Endodermal cell (in vitro differentiated cells): ENCODE measurements around the gene SCD5. TPM values are rescaled to one million over a fixed set of nuclear protein-coding genes. Genes with fewer than 3 reads are reported as not detected.
"Not testable (repeated sequence)": the region's sequence is repeated elsewhere in the genome, so short reads cannot be mapped to it uniquely, and the experiment has no call there.

Experiments used
- DNase-seq: peaks from one replicate; pipeline ENCODE4 v3.0.0-alpha.2; 2017
- H3K27ac ChIP-seq: 2 replicates; pipeline ENCODE4 v1.5.1; 2013; ENCODE audit warnings: mild to moderate bottlenecking, low read depth, low read length, moderate library complexity
- H3K27me3 ChIP-seq: 2 replicates; pipeline ENCODE4 v1.6.1; 2013; ENCODE audit warnings: mild to moderate bottlenecking, low read length, moderate library complexity; ENCODE audit not compliant: insufficient read depth, control insufficient read depth, poor library complexity, severe bottlenecking
- H3K36me3 ChIP-seq: 2 replicates; pipeline ENCODE4 v1.7.0; 2013; ENCODE audit warnings: mild to moderate bottlenecking, low read length, moderate library complexity; ENCODE audit not compliant: control insufficient read depth, insufficient read depth
- H3K4me1 ChIP-seq: one replicate; pipeline ENCODE4 v1.7.0; 2013; ENCODE audit warnings: low read length; ENCODE audit not compliant: control insufficient read depth, insufficient read depth
- H3K4me3 ChIP-seq: 2 replicates; pipeline ENCODE4 v1.5.1; 2013; ENCODE audit warnings: mild to moderate bottlenecking, low read length, moderate library complexity
- H3K9ac ChIP-seq: 2 replicates; pipeline ENCODE4 v1.6.1; 2013; ENCODE audit warnings: mild to moderate bottlenecking, low read length, moderate library complexity; ENCODE audit not compliant: poor library complexity, severe bottlenecking; ENCODE audit errors: extremely low read depth
- H3K9me3 ChIP-seq: 2 replicates; pipeline ENCODE4 v1.6.1; 2013; ENCODE audit warnings: mild to moderate bottlenecking, low read length, moderate library complexity; ENCODE audit not compliant: control insufficient read depth
- H3K27ac Mint-ChIP-seq: 2 replicates; pipeline ENCODE4 v1.8.0; 2020; ENCODE audit warnings: mixed read lengths
- H3K27me3 Mint-ChIP-seq: 2 replicates; pipeline ENCODE4 v1.8.0; 2021; ENCODE audit warnings: mild to moderate bottlenecking, mixed read lengths; ENCODE audit not compliant: insufficient read depth
- H3K36me3 Mint-ChIP-seq: 2 replicates; pipeline ENCODE4 v1.8.0; 2020; ENCODE audit warnings: low read depth, mixed read lengths
- H3K4me1 Mint-ChIP-seq: 2 replicates; pipeline ENCODE4 v1.8.0; 2020; ENCODE audit warnings: mixed read lengths
- H3K4me3 Mint-ChIP-seq: 2 replicates; pipeline ENCODE4 v1.8.0; 2020; ENCODE audit warnings: mild to moderate bottlenecking, moderate library complexity, mixed read lengths
- H3K9me3 Mint-ChIP-seq: 2 replicates; pipeline ENCODE4 v1.8.0; 2020; ENCODE audit warnings: mild to moderate bottlenecking, mixed read lengths
- WGBS, 2 experiments: methylation state at CpG; one replicate each; pipeline versions ENCODE4 v1.1.5 to v1.1.7; 2013; ENCODE audit warnings: missing lambda C conversion rate in 2 of 2, mixed read lengths in 1 of 2; ENCODE audit not compliant: insufficient coverage in 1 of 2, insufficient read length in 1 of 2; 5-methylcytosine and 5-hydroxymethylcytosine counted together
- total RNA-seq, 2 donors: library from RNA; stranded (reverse); fragmentation: NEBNext Ultra II Directional in 1 of 2; extraction: Animal tissue kit (Norgen Biotek cat#: 25700) in 1 of 2; gene quantifications; 2 replicates in 1 of 2; 3 replicates in 1 of 2; pipeline ENCODE4 v1.2.1, GENCODE V29; 2021
- TF ChIP-seq, protein P1 (sequence below): fragments of 200-600 bp; sonication (generic); conservative IDR thresholded peaks from 2 replicates; pipeline ENCODE4 v1.5.0; 2021; ENCODE audit warnings: antibody characterized with exemption, mild to moderate bottlenecking

The SCD5 gene
- total RNA-seq, 2 donors from 2014 or later, result 3.2 to 5.2 TPM

DNA sequence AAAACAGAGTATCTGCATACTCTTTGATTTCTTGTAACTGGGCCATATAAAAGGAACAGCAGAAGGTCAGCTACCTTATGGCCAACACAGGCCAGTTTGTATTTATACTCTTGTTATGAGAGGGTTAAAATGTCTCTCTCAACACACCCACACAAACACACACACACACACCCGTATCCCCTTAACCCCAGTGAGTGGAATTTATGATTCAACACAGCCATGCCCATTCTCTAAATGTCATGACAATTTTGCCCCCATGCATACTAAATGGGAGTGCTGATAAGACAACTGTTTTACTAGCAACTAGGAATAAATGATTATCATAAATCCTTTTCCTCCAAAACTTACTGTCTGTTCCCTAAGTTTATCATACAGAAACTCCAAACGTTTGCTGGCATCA, 22.1 kb upstream of the SCD5 start:
- Mint-ChIP-seq H3K4me1 (no peaks in the 10 kb centered on the region), H3K36me3 (peaks cover 74% of the 10 kb centered on the region), H3K27ac (no peak overlapping the region), H3K4me3 (no peak overlapping the region), H3K9me3 (no peaks in the 10 kb centered on the region), H3K27me3 (no peaks in the 10 kb centered on the region)
- Histone ChIP-seq H3K27me3 (no peaks in the 10 kb centered on the region), H3K27ac (no peak overlapping the region), H3K4me3 (no peak overlapping the region), H3K36me3 (peaks cover 77% of the 10 kb centered on the region), H3K9me3 (no peaks in the 10 kb centered on the region), H3K9ac (no peak overlapping the region), H3K4me1 (no peaks in the 10 kb centered on the region)
- DNase-seq, result no peak
- TF ChIP-seq, protein P1, sequence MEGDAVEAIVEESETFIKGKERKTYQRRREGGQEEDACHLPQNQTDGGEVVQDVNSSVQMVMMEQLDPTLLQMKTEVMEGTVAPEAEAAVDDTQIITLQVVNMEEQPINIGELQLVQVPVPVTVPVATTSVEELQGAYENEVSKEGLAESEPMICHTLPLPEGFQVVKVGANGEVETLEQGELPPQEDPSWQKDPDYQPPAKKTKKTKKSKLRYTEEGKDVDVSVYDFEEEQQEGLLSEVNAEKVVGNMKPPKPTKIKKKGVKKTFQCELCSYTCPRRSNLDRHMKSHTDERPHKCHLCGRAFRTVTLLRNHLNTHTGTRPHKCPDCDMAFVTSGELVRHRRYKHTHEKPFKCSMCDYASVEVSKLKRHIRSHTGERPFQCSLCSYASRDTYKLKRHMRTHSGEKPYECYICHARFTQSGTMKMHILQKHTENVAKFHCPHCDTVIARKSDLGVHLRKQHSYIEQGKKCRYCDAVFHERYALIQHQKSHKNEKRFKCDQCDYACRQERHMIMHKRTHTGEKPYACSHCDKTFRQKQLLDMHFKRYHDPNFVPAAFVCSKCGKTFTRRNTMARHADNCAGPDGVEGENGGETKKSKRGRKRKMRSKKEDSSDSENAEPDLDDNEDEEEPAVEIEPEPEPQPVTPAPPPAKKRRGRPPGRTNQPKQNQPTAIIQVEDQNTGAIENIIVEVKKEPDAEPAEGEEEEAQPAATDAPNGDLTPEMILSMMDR, result no peak
- WGBS, 2 experiments, result 90% methylated on average over 2 of the region's 2 CpGs; no CpG with 5 or more reads in 1 of the 2 experiments

DNA sequence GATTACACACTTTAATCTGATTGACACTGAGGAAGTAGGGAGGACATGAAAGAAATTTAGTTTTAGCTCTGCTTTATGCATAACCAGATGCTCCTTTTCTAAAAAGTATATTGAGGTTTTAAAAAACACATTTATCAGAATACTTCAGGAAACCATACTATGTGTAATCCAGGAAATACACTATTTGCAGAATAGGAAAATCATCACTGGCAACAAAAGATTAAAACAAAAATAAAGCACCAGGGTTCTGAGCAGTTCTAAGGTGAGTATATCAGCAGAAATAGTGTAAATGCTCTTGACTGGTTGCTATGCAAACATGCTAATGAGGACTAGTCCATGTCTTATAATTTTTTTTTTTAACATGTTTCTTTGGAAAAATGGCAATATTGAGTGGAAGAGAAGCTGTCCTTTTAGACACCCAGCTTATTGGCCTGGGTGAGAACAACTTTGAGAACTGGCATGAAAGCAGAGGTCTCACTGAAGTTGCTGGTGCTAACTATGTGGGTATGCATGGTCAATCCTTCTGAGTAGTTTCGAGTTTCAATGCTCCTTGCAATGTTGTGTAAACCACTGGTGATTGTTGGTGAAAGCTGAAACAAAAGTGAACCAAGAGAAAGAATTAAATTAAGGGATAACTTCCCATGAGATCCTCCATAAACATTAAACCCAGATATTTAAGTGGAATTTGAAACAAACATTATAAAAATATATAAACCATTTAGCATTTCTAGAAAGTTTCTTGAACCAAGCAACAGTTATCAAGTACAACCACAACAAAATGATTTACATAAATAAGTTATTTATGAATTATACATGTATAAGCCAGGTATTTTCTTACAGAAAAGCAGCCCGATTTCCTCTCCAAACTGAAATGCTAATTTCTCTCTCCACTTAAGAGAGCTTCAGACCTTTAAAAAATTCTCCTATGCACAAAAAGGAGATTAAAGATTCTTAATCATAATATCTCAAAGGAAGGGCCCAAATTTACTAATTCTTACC, 20.4 kb upstream of the SCD5 start:
- H3K27me3 Mint-ChIP-seq, result peaks cover under 1% of the 10 kb centered on the region
- no peaks in the 10 kb centered on the region for H3K9me3 Mint-ChIP-seq
- no peaks in the 10 kb centered on the region for H3K4me1 ChIP-seq
- DNase-seq, result no peak
- TF ChIP-seq, protein P1, result no peak
- no peaks in the 10 kb centered on the region for H3K27me3 ChIP-seq
- H3K36me3 Mint-ChIP-seq, result peaks cover 60% of the 10 kb centered on the region
- peaks cover 62% of the 10 kb centered on the region for H3K36me3 ChIP-seq
- no peak overlapping the region for H3K9ac ChIP-seq
- no peaks in the 10 kb centered on the region for H3K9me3 ChIP-seq
- 92 to 100% methylated on average over 1 to 2 of the region's 2 CpGs for WGBS, 2 experiments
- no peak overlapping the region for H3K4me3 ChIP-seq
- peaks cover 14% of the 10 kb centered on the region for H3K4me1 Mint-ChIP-seq
- H3K4me3 Mint-ChIP-seq, result no peak overlapping the region
- no peak overlapping the region for H3K27ac Mint-ChIP-seq
- no peak overlapping the region for H3K27ac ChIP-seq

DNA sequence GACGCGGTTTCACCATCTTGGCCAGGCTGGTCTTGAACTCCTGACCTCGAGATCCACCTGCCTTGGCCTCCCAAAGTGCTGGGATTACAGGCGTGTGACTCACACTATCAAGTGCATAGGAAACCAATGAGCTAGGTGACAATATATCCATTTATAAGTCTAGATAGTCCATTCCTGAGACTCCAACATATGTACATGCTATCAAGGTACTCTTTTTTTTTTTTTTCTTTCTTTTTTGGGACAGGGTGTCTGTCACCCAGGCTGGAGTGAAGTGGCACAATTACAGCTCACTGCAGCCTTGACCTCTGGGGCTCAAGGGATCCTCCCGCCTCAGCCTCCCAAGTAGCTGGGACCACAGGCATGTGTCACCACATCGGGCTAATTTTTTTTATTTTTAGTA, 18.3 kb upstream of the SCD5 start:
- H3K27me3 ChIP-seq, H3K9me3 ChIP-seq, H3K9me3 Mint-ChIP-seq, H3K27ac ChIP-seq, H3K9ac ChIP-seq, H3K4me3 ChIP-seq, H3K27ac Mint-ChIP-seq, H3K4me1 ChIP-seq, H3K4me3 Mint-ChIP-seq, DNase-seq, H3K27me3 Mint-ChIP-seq: not testable (repeated sequence)
- H3K36me3 Mint-ChIP-seq, result peaks cover 43% of the 10 kb centered on the region
- peaks cover 42% of the 10 kb centered on the region for H3K36me3 ChIP-seq
- peaks cover 27% of the 10 kb centered on the region for H3K4me1 Mint-ChIP-seq
- 97 to 98% methylated on average over 5 to 6 of the region's 6 CpGs for WGBS, 2 experiments
